Mucosa of stomach (tissue), 1 donor: ENCODE data around the gene SPIRE1.
"Not testable (repeated sequence)": the region's sequence is repeated elsewhere in the genome, so short reads cannot be mapped to it uniquely, and the experiment has no call there.

Experiments used
- H3K27me3 ChIP-seq: one replicate; pipeline ENCODE4 v1.7.0; 2013; ENCODE audit warnings: mild to moderate bottlenecking, low read length; ENCODE audit not compliant: control insufficient read depth, insufficient read depth
- H3K36me3 ChIP-seq: one replicate; pipeline ENCODE4 v1.7.0; 2013; ENCODE audit warnings: low read length; ENCODE audit not compliant: control insufficient read depth, insufficient read depth
- H3K4me1 ChIP-seq: one replicate; pipeline ENCODE4 v1.7.0; 2013; ENCODE audit warnings: mild to moderate bottlenecking, low read length; ENCODE audit not compliant: control insufficient read depth, insufficient read depth
- H3K4me3 ChIP-seq: one replicate; pipeline ENCODE4 v1.7.0; 2013; ENCODE audit warnings: low read length
- H3K9ac ChIP-seq: one replicate; pipeline ENCODE4 v1.7.0; 2013; ENCODE audit warnings: mild to moderate bottlenecking, low read length, moderate library complexity
- H3K9me3 ChIP-seq: one replicate; pipeline ENCODE4 v1.7.0; 2013; ENCODE audit warnings: mild to moderate bottlenecking, low read length, moderate library complexity; ENCODE audit not compliant: control insufficient read depth
- donor health status: Pancreatic carcinoma.

SPIRE1 gene

GRCh38 chr18:12560600-12560999 is 97.3 kb downstream of the SPIRE1 start:
- H3K4me3 ChIP-seq, H3K4me1 ChIP-seq, H3K36me3 ChIP-seq, H3K27me3 ChIP-seq, H3K9me3 ChIP-seq, H3K9ac ChIP-seq: not testable (repeated sequence)

GRCh38 chr18:12559319-12559718 is 98.6 kb downstream of the SPIRE1 start:
- Histone ChIP-seq H3K9ac (no peak overlapping the region), H3K4me1 (no peaks in the 10 kb centered on the region), H3K4me3 (no peak overlapping the region), H3K27me3 (no peaks in the 10 kb centered on the region), H3K36me3 (no peaks in the 10 kb centered on the region), H3K9me3 (no peaks in the 10 kb centered on the region)

GRCh38 chr18:12556946-12557806 is 100.7 kb downstream of the SPIRE1 start:
- Histone ChIP-seq H3K36me3 (no peaks in the 10 kb centered on the region), H3K9me3 (no peaks in the 10 kb centered on the region), H3K9ac (no peak overlapping the region)

GRCh38 chr18:12554796-12555388 is 103.0 kb downstream of the SPIRE1 start:
- H3K36me3 ChIP-seq = no peaks in the 10 kb centered on the region
- H3K4me1 ChIP-seq = peaks cover 7% of the 10 kb centered on the region
- no peak overlapping the region for H3K9ac ChIP-seq
- H3K9me3 ChIP-seq = no peaks in the 10 kb centered on the region
- H3K27me3 ChIP-seq = no peaks in the 10 kb centered on the region
- H3K4me3 ChIP-seq = no peak overlapping the region

More at GRCh38 chr18:12556946-12557806, 100.7 kb downstream of the SPIRE1 start:
- peaks cover 2% of the 10 kb centered on the region for H3K4me1 ChIP-seq
- H3K27me3 ChIP-seq = no peaks in the 10 kb centered on the region
- H3K4me3 ChIP-seq = no peak overlapping the region

GRCh38 chr18:12552879-12553242 is 105.0 kb downstream of the SPIRE1 start:
- Histone ChIP-seq H3K36me3 (no peaks in the 10 kb centered on the region), H3K4me3 (no peak overlapping the region), H3K9ac (no peak overlapping the region), H3K4me1 (peaks cover 7% of the 10 kb centered on the region), H3K27me3 (no peaks in the 10 kb centered on the region), H3K9me3 (no peaks in the 10 kb centered on the region)

GRCh38 chr18:12551943-12552878 is 105.7 kb downstream of the SPIRE1 start:
- not testable (repeated sequence) for H3K4me1 ChIP-seq, H3K9ac ChIP-seq, H3K4me3 ChIP-seq, H3K27me3 ChIP-seq, H3K36me3 ChIP-seq, H3K9me3 ChIP-seq

GRCh38 chr18:12551466-12551865 is 106.4 kb downstream of the SPIRE1 start:
- H3K4me3 ChIP-seq, H3K4me1 ChIP-seq, H3K27me3 ChIP-seq, H3K9ac ChIP-seq, H3K36me3 ChIP-seq, H3K9me3 ChIP-seq: not testable (repeated sequence)

- Histone ChIP-seq H3K36me3 (no peaks in the 10 kb centered on the region), H3K27me3 (no peaks in the 10 kb centered on the region), H3K9ac (no peak overlapping the region), H3K9me3 (no peaks in the 10 kb centered on the region), H3K4me1 (no peaks in the 10 kb centered on the region), H3K4me3 (no peak overlapping the region)
Observed at GRCh38 chr18:12543697-12544096, 114.2 kb downstream of the SPIRE1 start.

GRCh38 chr18:12540751-12541150 is 117.2 kb downstream of the SPIRE1 start:
- Histone ChIP-seq H3K4me3 (no peak overlapping the region), H3K9ac (no peak overlapping the region), H3K9me3 (no peaks in the 10 kb centered on the region), H3K4me1 (no peaks in the 10 kb centered on the region), H3K27me3 (no peaks in the 10 kb centered on the region), H3K36me3 (no peaks in the 10 kb centered on the region)

GRCh38 chr18:12539158-12539557 is 118.7 kb downstream of the SPIRE1 start:
- H3K36me3 ChIP-seq, H3K27me3 ChIP-seq, H3K4me1 ChIP-seq, H3K4me3 ChIP-seq, H3K9me3 ChIP-seq, H3K9ac ChIP-seq: not testable (repeated sequence)

- no peak overlapping the region for H3K4me3 ChIP-seq
- no peaks in the 10 kb centered on the region for H3K9me3 ChIP-seq
- H3K9ac ChIP-seq = no peak overlapping the region
- H3K36me3 ChIP-seq = no peaks in the 10 kb centered on the region
- H3K27me3 ChIP-seq = no peaks in the 10 kb centered on the region
- H3K4me1 ChIP-seq = no peaks in the 10 kb centered on the region
Observed at GRCh38 chr18:12534820-12535219, 123.1 kb downstream of the SPIRE1 start.

- Histone ChIP-seq H3K9me3 (no peaks in the 10 kb centered on the region), H3K27me3 (no peaks in the 10 kb centered on the region), H3K9ac (no peak overlapping the region), H3K4me1 (no peaks in the 10 kb centered on the region), H3K36me3 (no peaks in the 10 kb centered on the region), H3K4me3 (no peak overlapping the region)
Observed at GRCh38 chr18:12532661-12533060, 125.2 kb downstream of the SPIRE1 start.
